ENCODE measurements around the gene SNU13. TPM values are rescaled to one million over a fixed set of nuclear protein-coding genes. Genes with fewer than 3 reads are reported as not detected.

The SNU13 gene
- total and polyA plus RNA-seq, 2 donors (not counting 1 experiment from before 2014, with no cell fraction given), result 99.0 to 114 TPM

- Histone ChIP-seq H3K79me2 (ENCODE audit: control insufficient read depth, insufficient read depth, low read length) (peaks cover 7% of the 10 kb centered on the region), H3K27me3 (replicated peaks in 1 of 4; ENCODE audit: control extremely low read depth in 1 of 4, control insufficient read depth in 3 of 4, insufficient read depth in 4 of 4, low read length in 3 of 4) (no peaks in the 10 kb centered on the region), H3K36me3 (replicated peaks in 1 of 2; ENCODE audit: control extremely low read depth in 1 of 2, control insufficient read depth in 1 of 2, extremely low read depth in 1 of 2, insufficient read depth in 2 of 2, low read length in 1 of 2) (peaks cover 0 to 6% of the 10 kb centered on the region in 2 experiments), H3K4me3 (ENCODE audit: control extremely low read depth in 1 of 5, extremely low read depth in 1 of 5, insufficient read depth in 1 of 5, low read depth in 2 of 5, low read length in 4 of 5) (no peak overlapping the region), H2AFZ (ENCODE audit: insufficient read depth, low read depth, low read length, poor library complexity, severe bottlenecking) (peak overlapping the region; percentile 78), H3K4me1 (ENCODE audit: control insufficient read depth in 2 of 2, insufficient read depth in 2 of 2, low read length in 2 of 2) (peaks cover 8 to 18% of the 10 kb centered on the region in 2 donors), H3K9me3 (ENCODE audit: control extremely low read depth in 1 of 3, control insufficient read depth in 2 of 3, insufficient read depth in 1 of 3, low read length in 2 of 3) (no peaks in the 10 kb centered on the region), H4K20me1 (ENCODE audit: control insufficient read depth, insufficient read depth, low read length, poor library complexity, severe bottlenecking) (no peaks in the 10 kb centered on the region), H3K9ac (ENCODE audit: low read length) (no peak overlapping the region), H3K4me2 (replicated peaks; ENCODE audit: low read depth, low read length, poor library complexity, severe bottlenecking) (peak overlapping the region; percentile 80), H3K27ac (ENCODE audit: low read length in 2 of 2) (peak overlapping the region in 1 of 2 donors; percentile 18)
- CTCF ChIA-PET, result interaction anchor here (0.8 to 4.6 kb wide), 63 partner anchors 9 to 394 kb away, joined by 3 to 83 read pairs (median 6); partner anchors contain the start of genes CCDC134, CENPM, DESI1 and NDUFA6
- DNase-seq (no peak), ATAC-seq (ENCODE audit: low read depth) (no peak)
- POLR2A ChIA-PET, result interaction anchor here (0.7 to 1.3 kb wide), 7 partner anchors 52 to 247 kb away, joined by 3 to 9 read pairs (median 4); partner anchors contain the start of genes CCDC134 and SREBF2
- intact Hi-C loops (cut with micrococcal nuclease), result loop anchor here (1.0 to 10.0 kb wide), 9 partner anchors 8 to 738 kb away; partner anchors contain the start of genes CCDC134, DESI1, NAGA and NFAM1
- H3K27ac Mint-ChIP-seq, result peak overlapping the region; percentile 88
- 81% methylated on average over 11 of the region's 11 CpGs for WGBS (ENCODE audit: insufficient coverage)
- TF ChIP-seq CTCF (IDR thresholded peaks at IDR 0.05), result no peak
- no peak for TF ChIP-seq EZH2 (IDR thresholded peaks at IDR 0.05; ENCODE audit: borderline replicate concordance, insufficient read depth, low read depth, low read length, poor library complexity, severe bottlenecking)
- H3K4me3 Mint-ChIP-seq, result peak overlapping the region; percentile 78
- H3K9me3 Mint-ChIP-seq (ENCODE audit: insufficient read depth), result no peaks in the 10 kb centered on the region
- peaks cover 9% of the 10 kb centered on the region for H3K4me1 Mint-ChIP-seq
- H3K27me3 Mint-ChIP-seq, result no peaks in the 10 kb centered on the region
Measured at GRCh38 chr22:41696703-41697102, 8.0 kb upstream of the SNU13 start.

GRCh38 chr22:41695211-41695610 lies 6.5 kb upstream of the SNU13 start:
- H2AFZ ChIP-seq (ENCODE audit: insufficient read depth, low read depth, low read length, poor library complexity, severe bottlenecking), result no peak overlapping the region
- H3K4me1 ChIP-seq (ENCODE audit: control insufficient read depth in 2 of 2, insufficient read depth in 2 of 2, low read length in 2 of 2), result peaks cover 8 to 18% of the 10 kb centered on the region in 2 donors
- H3K79me2 ChIP-seq (ENCODE audit: control insufficient read depth, insufficient read depth, low read length), result peaks cover 7% of the 10 kb centered on the region
- Mint-ChIP-seq H3K27me3 (no peaks in the 10 kb centered on the region), H3K4me1 (peaks cover 18% of the 10 kb centered on the region), H3K4me3 (no peak overlapping the region), H3K9me3 (ENCODE audit: insufficient read depth) (no peaks in the 10 kb centered on the region), H3K27ac (no peak overlapping the region)
- peaks cover 0 to 6% of the 10 kb centered on the region in 2 experiments for H3K36me3 ChIP-seq (replicated peaks in 1 of 2; ENCODE audit: control extremely low read depth in 1 of 2, control insufficient read depth in 1 of 2, extremely low read depth in 1 of 2, insufficient read depth in 2 of 2, low read length in 1 of 2)
- H3K27ac ChIP-seq (ENCODE audit: low read length in 2 of 2), result no peak overlapping the region
- H3K27me3 ChIP-seq (replicated peaks in 1 of 4; ENCODE audit: control extremely low read depth in 1 of 4, control insufficient read depth in 3 of 4, insufficient read depth in 4 of 4, low read length in 3 of 4), result no peaks in the 10 kb centered on the region
- ChIA-PET POLR2A (no interaction called here), CTCF (interaction anchor here (0.6 to 3.5 kb wide), 4 partner anchors 22 to 249 kb away, joined by 3 to 44 read pairs (median 3); partner anchors contain the start of gene CCDC134)
- H4K20me1 ChIP-seq (ENCODE audit: control insufficient read depth, insufficient read depth, low read length, poor library complexity, severe bottlenecking), result no peaks in the 10 kb centered on the region
- ATAC-seq (ENCODE audit: low read depth) (no peak), DNase-seq (no peak)
- H3K4me3 ChIP-seq (ENCODE audit: control extremely low read depth in 1 of 5, extremely low read depth in 1 of 5, insufficient read depth in 1 of 5, low read depth in 2 of 5, low read length in 4 of 5), result no peak overlapping the region
- no peak for TF ChIP-seq EZH2 (IDR thresholded peaks at IDR 0.05; ENCODE audit: borderline replicate concordance, insufficient read depth, low read depth, low read length, poor library complexity, severe bottlenecking)
- no peak for TF ChIP-seq CTCF (IDR thresholded peaks at IDR 0.05)
- 85% methylated on average over 2 of the region's 2 CpGs for WGBS (ENCODE audit: insufficient coverage)
- H3K9ac ChIP-seq (ENCODE audit: low read length), result no peak overlapping the region
- intact Hi-C loops (cut with micrococcal nuclease), result loop anchor here (5.0 to 10.0 kb wide), 2 partner anchors 377 to 740 kb away; partner anchors contain the start of genes NAGA, NFAM1 and PHETA2
- H3K9me3 ChIP-seq (ENCODE audit: control extremely low read depth in 1 of 3, control insufficient read depth in 2 of 3, insufficient read depth in 1 of 3, low read length in 2 of 3), result no peaks in the 10 kb centered on the region
- no peak overlapping the region for H3K4me2 ChIP-seq (replicated peaks; ENCODE audit: low read depth, low read length, poor library complexity, severe bottlenecking)

Measured in B cell (primary cell).